ENCODE measurements around the gene EPHA6. TPM values are rescaled to one million over a fixed set of nuclear protein-coding genes. Genes with fewer than 3 reads are reported as not detected.
"Not testable (repeated sequence)": the region's sequence is repeated elsewhere in the genome, so short reads cannot be mapped to it uniquely, and the experiment has no call there.

The EPHA6 gene
- total and polyA plus RNA-seq, 8 donors, result 0.23 to 0.79 (median 0.41) TPM

DNA sequence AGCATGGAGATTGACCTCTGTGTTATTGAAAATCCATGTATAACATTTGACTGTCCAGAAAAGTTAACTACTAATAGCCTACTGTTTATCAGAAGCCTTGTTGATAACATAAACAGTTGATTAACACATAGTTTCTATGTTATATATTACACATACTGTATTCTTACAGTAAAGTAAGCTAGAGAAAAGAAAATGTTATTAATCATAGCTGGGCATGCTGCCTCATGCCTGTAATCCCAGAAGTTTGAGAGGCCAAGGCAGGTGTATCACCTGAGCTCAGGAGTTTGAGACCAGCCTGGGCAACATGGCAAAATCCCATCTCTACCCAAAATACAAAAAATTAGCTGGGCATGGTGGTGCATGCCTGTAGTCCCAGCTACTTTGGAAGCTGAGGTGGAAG lies 163.3 kb downstream of the EPHA6 start:
- TF ChIP-seq, protein P1, sequence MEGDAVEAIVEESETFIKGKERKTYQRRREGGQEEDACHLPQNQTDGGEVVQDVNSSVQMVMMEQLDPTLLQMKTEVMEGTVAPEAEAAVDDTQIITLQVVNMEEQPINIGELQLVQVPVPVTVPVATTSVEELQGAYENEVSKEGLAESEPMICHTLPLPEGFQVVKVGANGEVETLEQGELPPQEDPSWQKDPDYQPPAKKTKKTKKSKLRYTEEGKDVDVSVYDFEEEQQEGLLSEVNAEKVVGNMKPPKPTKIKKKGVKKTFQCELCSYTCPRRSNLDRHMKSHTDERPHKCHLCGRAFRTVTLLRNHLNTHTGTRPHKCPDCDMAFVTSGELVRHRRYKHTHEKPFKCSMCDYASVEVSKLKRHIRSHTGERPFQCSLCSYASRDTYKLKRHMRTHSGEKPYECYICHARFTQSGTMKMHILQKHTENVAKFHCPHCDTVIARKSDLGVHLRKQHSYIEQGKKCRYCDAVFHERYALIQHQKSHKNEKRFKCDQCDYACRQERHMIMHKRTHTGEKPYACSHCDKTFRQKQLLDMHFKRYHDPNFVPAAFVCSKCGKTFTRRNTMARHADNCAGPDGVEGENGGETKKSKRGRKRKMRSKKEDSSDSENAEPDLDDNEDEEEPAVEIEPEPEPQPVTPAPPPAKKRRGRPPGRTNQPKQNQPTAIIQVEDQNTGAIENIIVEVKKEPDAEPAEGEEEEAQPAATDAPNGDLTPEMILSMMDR (IDR thresholded peaks at IDR 0.05), result no peak
- DNase-seq (no peak), ATAC-seq (no peak)
- Histone ChIP-seq H3K27me3 (no peaks in the 10 kb centered on the region), H3K36me3 (no peaks in the 10 kb centered on the region), H3K9me3 (no peaks in the 10 kb centered on the region), H3K4me3 (no peak overlapping the region), H3K27ac (no peak overlapping the region), H3K4me1 (no peaks in the 10 kb centered on the region)
- intact Hi-C loops (cut with DNase I), result no loop called here

DNA sequence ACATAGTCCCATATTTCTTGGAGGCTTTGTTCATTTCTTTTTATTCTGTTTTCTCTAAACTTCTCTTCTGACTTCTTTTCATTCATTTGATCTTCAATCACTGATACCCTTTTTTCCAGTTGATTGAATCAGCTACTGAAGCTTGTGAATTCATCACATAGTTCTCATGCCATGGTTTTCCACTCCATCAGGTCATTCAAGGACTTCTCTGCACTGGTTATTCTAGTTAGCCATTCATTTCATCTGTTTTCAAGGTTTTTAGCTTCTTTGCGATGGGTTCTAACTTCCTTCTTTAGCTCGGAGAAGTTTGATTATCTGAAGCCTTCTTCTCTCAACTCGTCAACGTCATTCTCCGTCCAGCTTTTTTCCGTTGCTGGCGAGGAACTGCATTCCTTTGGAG lies 169.3 kb downstream of the EPHA6 start:
- H3K27ac ChIP-seq; H3K4me3 ChIP-seq; H3K4me1 ChIP-seq; intact Hi-C loops (cut with DNase I); DNase-seq; ATAC-seq; H3K36me3 ChIP-seq; H3K27me3 ChIP-seq: not testable (repeated sequence)
- peaks cover 0 to 13% of the 10 kb centered on the region in 2 donors for H3K9me3 ChIP-seq

DNA sequence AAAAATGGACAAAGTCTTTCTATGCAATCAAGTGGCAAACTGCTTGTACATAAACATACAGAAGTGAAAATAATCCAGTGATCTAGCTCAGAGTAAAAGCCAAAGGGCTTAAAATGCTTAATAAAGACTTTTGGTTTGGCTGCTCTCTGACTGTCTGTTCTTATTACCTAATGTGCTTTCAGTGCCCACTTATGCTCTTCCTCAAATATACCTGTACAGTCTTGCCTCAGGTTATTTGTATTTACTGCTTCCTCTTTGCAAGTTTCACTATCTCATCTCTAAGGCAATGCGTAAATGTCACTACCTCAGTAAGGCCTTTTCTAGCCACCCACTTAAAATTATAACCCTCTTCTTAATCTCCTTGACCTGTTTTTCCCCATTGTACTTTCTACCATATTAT lies 171.8 kb downstream of the EPHA6 start:
- intact Hi-C loops (cut with DNase I), result no loop called here
- H3K27ac ChIP-seq, result no peak overlapping the region
- TF ChIP-seq, protein P1 (IDR thresholded peaks at IDR 0.05), result no peak
- ATAC-seq (no peak), DNase-seq (no peak)
- no peaks in the 10 kb centered on the region for H3K27me3 ChIP-seq
- no peaks in the 10 kb centered on the region for H3K36me3 ChIP-seq
- H3K4me1 ChIP-seq, result no peaks in the 10 kb centered on the region
- peaks cover 0 to 13% of the 10 kb centered on the region in 2 donors for H3K9me3 ChIP-seq
- no peak overlapping the region for H3K4me3 ChIP-seq

DNA sequence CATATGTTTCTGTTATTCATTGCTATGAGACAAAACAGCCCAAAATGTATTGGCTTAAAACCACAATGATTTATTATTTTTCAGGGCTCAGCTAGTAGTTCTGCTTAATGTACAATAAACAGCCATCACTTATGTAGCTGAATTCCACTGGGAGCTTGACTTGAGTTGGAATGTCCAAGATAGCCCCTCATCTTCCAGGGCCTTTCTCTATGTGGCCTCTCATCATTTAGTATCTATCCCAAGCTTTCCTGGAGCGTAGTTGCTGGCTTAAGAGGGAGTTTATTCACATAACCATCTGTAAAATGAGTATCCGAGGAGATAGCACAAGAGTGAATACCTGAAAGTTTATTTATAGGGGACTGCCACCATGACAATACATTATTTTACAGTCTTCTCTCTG lies 176.8 kb downstream of the EPHA6 start:
- TF ChIP-seq, protein P1 (IDR thresholded peaks at IDR 0.05), result no peak
- no peak overlapping the region for H3K27ac ChIP-seq
- no peaks in the 10 kb centered on the region for H3K4me1 ChIP-seq
- no peaks in the 10 kb centered on the region for H3K9me3 ChIP-seq
- DNase-seq (no peak), ATAC-seq (no peak)
- intact Hi-C loops (cut with DNase I), result no loop called here
- H3K27me3 ChIP-seq, result no peaks in the 10 kb centered on the region
- H3K4me3 ChIP-seq, result no peak overlapping the region
- no peaks in the 10 kb centered on the region for H3K36me3 ChIP-seq

DNA sequence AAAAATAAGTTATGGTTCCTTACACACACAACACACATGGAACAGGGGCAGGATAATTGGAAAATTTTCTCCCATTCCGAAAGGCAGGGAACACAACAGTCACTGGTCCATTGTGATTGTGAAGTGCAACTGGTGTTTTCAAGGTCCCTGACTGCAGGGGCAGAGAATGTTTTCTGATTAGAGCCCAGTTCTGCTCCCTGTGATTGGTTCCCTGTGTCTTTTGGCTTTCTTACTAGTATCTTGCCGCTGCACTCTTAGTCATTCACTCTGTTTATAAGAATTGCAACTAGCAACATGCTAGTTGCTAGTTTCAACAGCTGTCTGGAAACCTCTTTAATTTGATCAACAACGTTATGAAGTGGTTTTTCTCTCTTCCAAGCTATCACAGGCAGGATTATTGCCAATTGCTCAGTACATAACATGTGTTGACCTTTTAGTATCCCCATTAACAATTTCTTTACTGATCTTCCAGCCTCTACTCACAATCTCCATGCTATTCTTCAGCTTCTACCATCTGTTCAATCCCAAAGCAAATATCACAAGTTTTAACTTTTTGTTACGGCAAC lies 177.5 kb downstream of the EPHA6 start:
- no peaks in the 10 kb centered on the region for H3K4me1 ChIP-seq
- H3K4me3 ChIP-seq, result no peak overlapping the region
- TF ChIP-seq, protein P1 (IDR thresholded peaks at IDR 0.05), result no peak
- no peak for ATAC-seq
- H3K27me3 ChIP-seq, result no peaks in the 10 kb centered on the region
- no peaks in the 10 kb centered on the region for H3K9me3 ChIP-seq
- H3K36me3 ChIP-seq, result no peaks in the 10 kb centered on the region
- H3K27ac ChIP-seq, result no peak overlapping the region
- peak in 1 of 4 donors; percentile 9 for DNase-seq
- intact Hi-C loops (cut with DNase I), result no loop called here

DNA sequence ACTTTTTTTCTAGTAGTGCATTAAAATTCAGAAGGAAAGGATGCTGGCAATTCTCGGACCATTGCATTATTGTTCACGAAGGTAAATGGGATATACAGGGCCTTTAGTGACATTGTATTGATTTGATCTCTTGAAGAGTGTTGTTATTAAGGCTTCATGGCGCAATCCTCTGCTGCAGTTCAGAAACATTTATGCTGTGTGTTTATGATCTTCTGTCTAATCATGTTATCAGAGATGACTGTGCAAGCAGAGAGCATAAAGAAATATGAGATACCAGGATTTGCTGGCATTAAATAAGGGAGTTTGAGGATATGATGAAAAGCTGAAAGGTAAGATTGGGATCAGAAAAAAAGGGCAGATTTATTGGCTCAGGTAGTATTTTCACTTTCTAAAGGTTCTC lies 180.6 kb downstream of the EPHA6 start:
- no peaks in the 10 kb centered on the region for H3K4me1 ChIP-seq
- H3K36me3 ChIP-seq, result no peaks in the 10 kb centered on the region
- no peaks in the 10 kb centered on the region for H3K27me3 ChIP-seq
- H3K4me3 ChIP-seq, result no peak overlapping the region
- TF ChIP-seq, protein P1 (IDR thresholded peaks at IDR 0.05), result no peak
- ATAC-seq, result no peak
- H3K9me3 ChIP-seq, result no peaks in the 10 kb centered on the region
- no peak for DNase-seq
- no peak overlapping the region for H3K27ac ChIP-seq
- intact Hi-C loops (cut with DNase I), result no loop called here
